Renal pelvis (tissue), 12 donors: ENCODE data around the gene TYW1. TPM values are rescaled to one million over a fixed set of nuclear protein-coding genes. Genes with fewer than 3 reads are reported as not detected.
"Not testable (repeated sequence)": the region's sequence is repeated elsewhere in the genome, so short reads cannot be mapped to it uniquely, and the experiment has no call there.

ENCODE experiments used
- DNase-seq: peaks from one replicate; pipeline ENCODE4 v3.0.0-alpha.2; 2013
- long read RNA-seq, 16 experiments: transcript quantifications; one replicate each; lab custom pipeline, GENCODE V29; 2026
- polyA plus RNA-seq, 3 donors: library from polyadenylated mRNA; unstranded; fragments of 120-200 nt; gene quantifications; one replicate each; pipeline ENCODE4 v1.2.1, GENCODE V29; 2013; ENCODE audit not compliant: insufficient read length in 3 of 3

The TYW1 gene, protein sequence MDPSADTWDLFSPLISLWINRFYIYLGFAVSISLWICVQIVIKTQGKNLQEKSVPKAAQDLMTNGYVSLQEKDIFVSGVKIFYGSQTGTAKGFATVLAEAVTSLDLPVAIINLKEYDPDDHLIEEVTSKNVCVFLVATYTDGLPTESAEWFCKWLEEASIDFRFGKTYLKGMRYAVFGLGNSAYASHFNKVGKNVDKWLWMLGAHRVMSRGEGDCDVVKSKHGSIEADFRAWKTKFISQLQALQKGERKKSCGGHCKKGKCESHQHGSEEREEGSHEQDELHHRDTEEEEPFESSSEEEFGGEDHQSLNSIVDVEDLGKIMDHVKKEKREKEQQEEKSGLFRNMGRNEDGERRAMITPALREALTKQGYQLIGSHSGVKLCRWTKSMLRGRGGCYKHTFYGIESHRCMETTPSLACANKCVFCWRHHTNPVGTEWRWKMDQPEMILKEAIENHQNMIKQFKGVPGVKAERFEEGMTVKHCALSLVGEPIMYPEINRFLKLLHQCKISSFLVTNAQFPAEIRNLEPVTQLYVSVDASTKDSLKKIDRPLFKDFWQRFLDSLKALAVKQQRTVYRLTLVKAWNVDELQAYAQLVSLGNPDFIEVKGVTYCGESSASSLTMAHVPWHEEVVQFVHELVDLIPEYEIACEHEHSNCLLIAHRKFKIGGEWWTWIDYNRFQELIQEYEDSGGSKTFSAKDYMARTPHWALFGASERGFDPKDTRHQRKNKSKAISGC
- 10 to 100 TPM; 22.4 to 28.7 (median 23.2) TPM for polyA plus RNA-seq
- long read RNA-seq, donor 1, partial matches to known transcripts, result 0 of 1 reads
- long read RNA-seq, donor 1, other reads (novel, unspliced or antisense), result 0 of 1 reads
- long read RNA-seq, donor 2, partial matches to known transcripts, result 5 of 6 reads
- long read RNA-seq, donor 2, other reads (novel, unspliced or antisense), result 0 of 6 reads
- long read RNA-seq, donor 3, partial matches to known transcripts, result 73 of 135 reads
- long read RNA-seq, donor 3, other reads (novel, unspliced or antisense), result 62 of 135 reads
- long read RNA-seq, donor 4, partial matches to known transcripts, result 0 of 4 reads
- long read RNA-seq, donor 4, other reads (novel, unspliced or antisense), result 0 of 4 reads
- long read RNA-seq, donor 5, partial matches to known transcripts, result 0 of 1 reads
- long read RNA-seq, donor 5, other reads (novel, unspliced or antisense), result 0 of 1 reads
- long read RNA-seq, donor 6, partial matches to known transcripts, result 125 of 208 reads
- long read RNA-seq, donor 6, other reads (novel, unspliced or antisense), result 79 of 208 reads
- long read RNA-seq, donor 7, partial matches to known transcripts, result 7 of 7 reads
- long read RNA-seq, donor 7, other reads (novel, unspliced or antisense), result 0 of 7 reads
- long read RNA-seq, donor 8, partial matches to known transcripts, result 6 of 26 reads
- long read RNA-seq, donor 8, other reads (novel, unspliced or antisense), result 20 of 26 reads
- long read RNA-seq, donor 9, transcript TYW1-201 (16 exons, 3,348 nt), result major isoform, 5 of 6 reads
- long read RNA-seq, donor 9, partial matches to known transcripts, result 0 of 6 reads
- long read RNA-seq, donor 9, other reads (novel, unspliced or antisense), result 0 of 6 reads
- long read RNA-seq, donor 10, partial matches to known transcripts, result 0 of 2 reads
- long read RNA-seq, donor 10, other reads (novel, unspliced or antisense), result 0 of 2 reads
- long read RNA-seq, donor 11, partial matches to known transcripts, result 6 of 7 reads
- long read RNA-seq, donor 11, other reads (novel, unspliced or antisense), result 0 of 7 reads
- long read RNA-seq, donor 12, partial matches to known transcripts, result 5 of 9 reads
- long read RNA-seq, donor 12, other reads (novel, unspliced or antisense), result 0 of 9 reads
- long read RNA-seq, donor 13, result 0 reads
- long read RNA-seq, donor 14, result 0 reads
- long read RNA-seq, donor 15, partial matches to known transcripts, result 223 of 362 reads
- long read RNA-seq, donor 15, other reads (novel, unspliced or antisense), result 139 of 362 reads
- long read RNA-seq, donor 16, partial matches to known transcripts, result 5 of 8 reads
- long read RNA-seq, donor 16, other reads (novel, unspliced or antisense), result 0 of 8 reads

DNA sequence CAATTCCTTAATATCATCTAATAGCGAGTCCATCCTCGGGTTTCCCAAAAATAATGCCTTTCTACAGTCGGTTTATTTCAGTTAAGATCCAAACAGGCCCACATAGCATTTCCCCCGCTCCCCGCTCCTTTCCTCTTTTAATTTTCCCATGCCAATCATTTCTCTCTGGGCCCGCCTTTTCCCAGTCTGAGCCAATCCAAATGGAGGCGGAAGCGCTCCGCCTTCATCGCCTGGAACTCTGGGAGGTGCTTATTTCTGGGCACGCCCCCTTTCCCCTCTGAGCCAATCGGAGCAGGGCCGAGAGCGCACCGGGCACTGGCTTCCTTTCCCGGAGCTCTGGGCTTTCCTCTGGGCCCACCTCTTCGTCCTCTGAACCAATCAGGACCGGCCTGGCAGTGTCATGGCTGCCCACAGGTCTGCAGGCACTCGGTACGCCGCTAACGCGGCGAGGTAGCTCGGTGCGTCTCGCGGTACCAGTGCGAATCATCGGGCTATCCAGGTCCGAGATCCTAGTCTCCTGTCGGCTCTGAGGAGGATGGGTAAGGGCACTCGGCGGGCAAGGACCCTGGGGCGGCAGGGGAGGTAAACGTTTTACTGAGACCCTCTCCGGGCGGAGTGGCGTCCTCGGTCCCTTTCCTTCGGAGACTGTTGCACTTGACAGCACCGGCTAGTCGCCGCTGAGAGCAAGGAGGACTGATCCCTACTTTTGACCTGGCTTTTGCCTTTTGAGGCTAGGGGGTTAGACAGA lies at the start of gene TYW1:
TYW1 (plus strand) TSS at position 390 of the 748 bp plus-strand sequence; CDS start at position 536, 146 bp downstream.
- peak; percentile 97 for DNase-seq

DNA sequence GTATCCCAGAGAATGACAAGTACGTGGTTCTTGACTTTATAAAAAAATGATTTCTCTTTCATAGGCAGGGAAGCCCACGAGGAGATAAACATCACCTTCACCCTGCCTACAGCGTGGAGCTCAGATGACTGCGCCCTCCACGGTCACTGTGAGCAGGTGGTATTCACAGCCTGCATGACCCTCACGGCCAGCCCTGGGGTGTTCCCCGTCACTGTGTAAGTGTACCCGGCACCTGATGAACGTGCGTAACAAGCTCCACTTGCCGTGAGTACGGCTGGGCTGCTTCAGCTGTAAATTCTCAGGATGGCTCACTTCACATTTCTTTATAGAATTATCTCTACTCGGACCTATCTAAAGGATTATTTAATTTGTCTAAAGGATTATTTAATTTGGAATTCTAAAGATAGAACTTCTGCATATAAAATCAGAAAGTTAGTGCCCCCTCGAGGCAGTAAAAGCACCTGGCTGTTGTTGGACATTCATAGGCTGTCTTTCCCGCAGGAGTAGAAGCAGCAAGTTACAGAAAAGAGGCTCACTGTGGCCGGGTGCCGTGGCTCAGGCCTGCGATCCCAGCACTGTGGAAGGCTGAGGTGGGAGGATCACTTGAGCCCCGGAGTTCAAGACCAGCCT lies 48.0 kb upstream of the TYW1 start:
- DNase-seq, result no peak

DNA sequence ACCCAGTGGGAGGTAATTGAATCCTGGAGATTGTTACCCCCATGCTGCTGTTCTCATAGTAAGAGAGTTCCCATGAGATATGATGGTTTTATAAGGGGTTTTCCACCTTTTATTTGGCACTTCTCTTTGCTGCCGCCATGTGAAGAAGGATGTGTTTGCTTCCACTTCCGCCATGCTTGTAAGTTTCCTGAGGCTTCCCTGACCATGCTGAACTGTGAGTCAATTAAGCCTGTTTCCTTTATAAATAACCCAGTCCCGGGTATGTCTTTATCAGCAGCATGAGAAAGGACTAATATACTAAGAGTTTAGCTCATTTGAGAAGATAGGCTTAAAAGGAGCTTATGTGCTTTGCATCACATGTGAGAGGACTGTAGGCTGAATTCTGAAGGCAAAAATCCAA lies 46.3 kb upstream of the TYW1 start:
- no peak for DNase-seq

DNA sequence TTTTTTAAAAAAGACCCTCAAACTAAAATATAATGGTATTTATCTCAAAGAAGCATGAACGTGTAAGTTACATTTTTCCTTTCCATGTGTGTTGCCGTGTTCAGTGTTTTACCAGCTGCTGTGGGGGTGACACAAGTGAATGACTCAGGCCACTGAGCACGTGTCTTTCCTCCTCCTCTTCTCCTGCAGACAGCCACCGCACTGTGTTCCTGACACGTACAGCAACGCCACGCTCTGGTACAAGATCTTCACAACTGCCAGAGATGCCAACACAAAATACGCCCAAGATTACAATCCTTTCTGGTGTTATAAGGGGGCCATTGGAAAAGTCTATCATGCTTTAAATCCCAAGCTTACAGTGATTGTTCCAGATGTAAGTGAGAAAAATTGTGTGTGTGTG lies 45.9 kb upstream of the TYW1 start:
- no peak for DNase-seq

DNA sequence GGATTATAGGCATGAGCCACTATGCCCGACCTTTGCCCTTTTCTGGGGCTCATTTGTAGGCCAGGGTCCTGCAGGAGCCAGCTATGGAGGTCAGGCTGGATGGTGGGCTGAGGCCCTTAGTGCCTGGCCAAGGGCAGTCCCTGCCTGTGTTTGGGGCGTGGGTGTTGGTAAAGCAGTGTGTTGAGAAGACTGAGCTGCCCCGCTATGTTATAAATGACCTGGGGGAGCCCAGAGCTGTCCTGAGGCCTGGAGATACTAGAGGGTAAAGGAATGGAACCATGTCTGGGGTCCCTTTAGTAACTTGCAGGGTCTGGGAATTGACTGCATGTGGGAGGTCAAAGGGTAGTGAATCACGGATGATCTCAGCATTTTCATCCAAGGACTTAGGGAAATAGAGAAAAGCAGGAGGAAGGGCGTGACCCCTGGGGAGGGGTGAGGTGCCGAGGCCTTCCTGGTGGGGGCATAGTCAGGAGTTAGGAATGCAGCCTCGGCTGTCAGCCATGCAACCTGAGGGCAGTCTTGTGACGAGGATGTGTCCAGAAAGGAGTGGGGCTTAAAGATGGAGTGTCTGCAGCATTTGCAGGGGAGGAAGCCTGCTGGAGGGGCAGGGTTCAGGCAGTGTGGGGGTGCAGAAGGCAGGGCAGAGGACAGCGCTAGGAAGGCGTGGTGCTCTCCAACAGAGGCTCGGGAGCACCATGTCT lies 44.1 kb upstream of the TYW1 start:
- no peak for DNase-seq

DNA sequence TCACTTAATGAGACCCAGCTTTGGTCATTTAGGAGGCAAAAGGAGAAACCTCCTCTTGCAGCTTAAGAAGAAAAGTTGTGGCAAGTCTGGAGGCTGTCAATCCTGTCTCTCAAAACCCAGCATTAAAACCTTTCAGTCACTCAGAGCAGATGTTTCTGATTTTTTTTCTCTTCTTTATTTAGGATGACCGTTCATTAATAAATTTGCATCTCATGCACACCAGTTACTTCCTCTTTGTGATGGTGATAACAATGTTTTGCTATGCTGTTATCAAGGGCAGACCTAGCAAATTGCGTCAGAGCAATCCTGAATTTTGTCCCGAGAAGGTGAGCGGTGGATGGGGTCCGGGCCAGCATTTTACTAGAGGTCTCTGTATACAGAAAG lies 43.6 kb upstream of the TYW1 start:
- DNase-seq, result no peak

DNA sequence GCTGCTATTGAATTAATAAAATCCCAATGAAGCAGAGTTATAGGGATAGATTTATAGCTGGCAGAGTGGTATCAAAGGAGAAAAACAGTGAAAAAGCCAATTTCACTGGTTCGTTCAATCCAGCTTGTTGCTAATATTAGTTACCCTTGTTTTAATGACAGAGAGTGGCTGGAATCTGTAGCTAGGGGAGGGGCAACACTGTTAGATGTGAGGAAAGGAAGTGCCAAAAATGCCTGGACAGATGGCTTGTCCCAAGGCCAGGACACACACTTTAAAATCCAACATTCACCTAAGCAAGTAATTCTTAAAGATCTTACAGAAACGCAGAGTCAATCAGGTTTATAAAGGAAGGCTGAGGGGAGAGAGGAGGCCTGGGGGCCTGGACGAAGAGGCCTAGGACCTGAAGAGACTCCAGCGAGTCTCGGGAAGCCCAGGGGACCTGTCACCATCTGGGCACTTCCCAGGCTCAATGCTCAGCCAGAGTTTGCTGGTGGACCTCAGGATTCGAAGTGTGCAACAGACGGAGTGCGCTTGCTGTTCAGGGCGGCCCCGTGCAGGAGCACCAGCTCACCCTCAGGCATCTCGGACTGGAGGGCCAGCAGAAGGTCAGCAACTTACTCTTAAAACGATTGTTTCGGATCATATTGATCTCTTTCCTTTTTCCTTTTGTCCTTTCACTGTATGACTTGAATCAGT lies 38.9 kb upstream of the TYW1 start:
- DNase-seq, result no peak

DNA sequence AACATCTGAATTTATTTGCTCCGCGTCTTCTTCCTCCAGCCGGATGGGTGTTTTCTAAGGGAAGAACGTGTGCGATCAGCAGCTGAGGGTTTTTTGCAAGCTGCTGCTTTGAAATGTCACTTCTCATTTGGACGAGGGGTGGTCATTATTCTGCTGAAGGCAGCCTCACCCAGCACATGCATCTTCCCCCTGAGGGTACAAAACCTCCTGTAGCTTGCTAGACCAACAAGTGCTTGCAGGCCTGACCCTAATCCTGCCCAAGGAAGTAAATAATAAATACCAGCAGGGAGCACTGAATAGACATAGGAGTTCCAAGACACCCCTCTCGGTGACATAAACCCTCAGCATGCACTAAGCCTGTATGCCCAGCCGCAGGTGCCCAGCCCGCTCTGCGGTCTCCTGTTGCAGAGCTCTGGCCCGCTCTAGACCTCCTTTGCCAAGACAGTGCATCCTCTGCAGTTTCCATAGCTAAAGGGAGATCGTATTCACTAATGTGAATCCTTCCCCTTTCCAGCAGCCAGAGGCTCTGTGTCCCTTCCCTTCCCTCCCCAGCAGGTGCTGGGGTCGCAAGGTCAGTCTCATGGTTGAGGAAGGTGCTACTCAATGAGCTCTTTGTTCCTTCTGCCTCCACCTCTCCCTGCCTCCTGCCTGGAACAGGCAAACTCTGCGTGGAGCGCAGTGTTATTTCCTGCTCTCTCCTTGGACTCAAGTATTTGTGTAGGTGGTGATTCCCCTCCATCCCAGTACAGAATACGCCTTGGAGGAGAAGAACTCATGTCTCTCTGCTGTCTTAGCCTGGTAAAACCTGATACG lies 37.9 kb upstream of the TYW1 start:
- DNase-seq, result no peak

DNA sequence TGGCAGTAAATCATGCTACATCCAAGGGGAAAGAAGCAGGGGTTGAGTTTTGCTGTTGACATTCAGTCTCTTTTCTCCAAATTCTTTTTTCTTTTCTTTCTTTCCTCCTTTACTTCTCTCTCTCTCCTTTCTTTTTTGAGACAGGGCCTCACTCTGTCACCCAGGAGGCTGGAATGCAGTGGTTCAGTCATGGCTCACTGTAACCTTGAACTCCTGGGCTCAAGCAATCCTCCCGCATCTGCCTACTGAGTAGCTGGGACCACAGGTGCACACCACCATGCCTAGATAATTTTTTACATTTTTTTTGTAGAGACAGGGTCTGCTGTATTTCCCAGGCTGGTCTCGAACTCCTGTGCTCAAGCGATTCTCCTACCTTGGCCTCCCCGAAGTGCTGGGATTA lies 36.4 kb upstream of the TYW1 start:
- DNase-seq, result no peak

DNA sequence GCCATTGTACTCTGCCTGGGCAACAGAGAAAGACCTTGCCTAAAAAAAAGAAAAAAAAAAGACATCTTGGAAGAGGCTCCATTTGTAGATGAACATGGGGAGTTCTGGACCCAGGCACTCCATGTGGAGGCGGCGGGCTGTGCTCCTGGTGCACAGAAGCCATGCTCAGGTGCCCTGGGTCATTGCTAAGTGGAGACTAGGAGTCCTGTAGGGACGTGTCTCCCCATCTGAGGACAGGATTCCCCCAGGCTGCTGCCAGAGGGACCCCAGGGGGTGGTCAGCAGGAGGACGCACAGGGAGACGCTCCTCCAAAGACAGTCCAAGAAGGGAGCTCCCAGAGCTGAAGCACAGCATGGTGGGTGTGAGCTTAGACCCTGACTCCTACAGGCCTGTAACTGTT lies 35.5 kb upstream of the TYW1 start:
- no peak for DNase-seq

DNA sequence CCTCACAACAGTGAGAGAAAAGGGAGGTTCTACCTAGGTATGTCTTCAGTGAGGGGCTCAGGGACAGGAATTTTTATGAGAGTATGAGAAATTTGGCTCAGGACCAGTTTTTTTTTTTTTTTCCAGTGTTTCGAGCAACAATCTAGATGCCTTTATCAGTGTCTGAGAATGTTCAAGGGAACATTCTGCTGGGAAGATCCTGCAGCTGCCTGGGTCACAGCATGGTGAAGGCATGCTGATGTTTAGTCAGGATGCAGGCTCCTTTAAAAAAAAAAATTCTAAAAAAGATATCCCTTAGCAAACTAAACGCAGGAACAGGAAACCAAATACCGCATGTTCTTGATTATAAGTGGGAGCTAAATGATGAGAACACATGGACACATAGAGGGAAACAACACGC lies 32.2 kb upstream of the TYW1 start:
- DNase-seq, result no peak

DNA sequence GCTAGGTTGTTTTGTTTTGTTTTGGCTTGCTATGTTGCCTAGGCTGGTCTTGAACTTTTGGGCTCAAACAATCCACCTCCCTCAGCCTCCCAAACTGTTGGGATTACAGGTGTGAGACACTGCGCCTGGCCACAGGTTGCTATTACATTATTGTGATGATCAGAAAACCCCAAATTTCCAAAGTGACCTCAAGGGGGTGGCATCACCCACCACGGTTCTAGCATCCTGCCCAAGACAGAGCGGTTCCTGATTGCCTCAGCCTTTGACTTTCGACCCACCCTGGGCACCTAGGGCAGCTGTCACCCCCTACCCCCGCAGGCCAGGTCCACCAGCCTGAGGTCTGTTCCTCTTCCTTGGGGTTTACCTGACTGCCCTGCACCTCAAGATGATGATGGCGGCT lies 29.6 kb upstream of the TYW1 start:
- no peak for DNase-seq

DNA sequence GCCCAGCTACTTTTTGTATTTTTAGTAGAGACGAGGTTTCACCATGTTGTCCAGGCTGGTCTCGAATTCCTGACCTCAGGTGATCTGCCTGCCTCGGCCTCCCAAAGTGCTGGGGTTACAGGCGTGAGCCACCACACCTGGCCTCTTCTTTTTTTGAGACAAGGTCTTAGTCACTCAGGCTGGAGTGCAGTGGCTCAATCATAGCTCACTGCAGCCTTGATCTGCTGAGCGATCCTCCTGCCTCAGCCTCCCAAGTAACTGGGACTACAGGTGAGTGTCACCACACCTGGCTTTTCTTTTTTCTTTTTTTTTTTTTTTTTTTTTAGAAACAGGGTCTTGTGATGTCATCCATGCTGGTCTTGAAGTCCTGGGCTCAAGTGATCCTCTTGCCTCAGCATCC lies 27.6 kb upstream of the TYW1 start:
- DNase-seq, result not testable (repeated sequence)

DNA sequence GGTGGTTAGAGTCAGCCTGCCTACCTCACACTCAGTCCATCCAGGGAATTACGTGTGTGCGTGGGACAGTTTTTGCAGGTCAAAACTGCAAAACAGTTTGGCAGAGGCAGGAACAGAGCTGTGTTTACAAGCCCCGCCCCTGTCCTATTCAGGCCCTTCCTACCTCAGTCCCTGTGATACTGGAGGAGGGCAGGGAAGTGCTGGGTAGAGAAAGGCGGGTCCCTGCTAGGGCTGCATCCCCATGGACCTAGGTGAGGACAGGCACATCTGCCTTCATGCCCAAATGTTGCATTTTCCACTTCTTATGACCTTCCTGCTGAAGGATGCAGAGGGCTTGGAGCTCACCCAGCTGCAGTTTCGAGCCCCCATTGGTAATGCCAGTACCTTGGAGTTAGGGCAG lies 26.3 kb upstream of the TYW1 start:
- no peak for DNase-seq

DNA sequence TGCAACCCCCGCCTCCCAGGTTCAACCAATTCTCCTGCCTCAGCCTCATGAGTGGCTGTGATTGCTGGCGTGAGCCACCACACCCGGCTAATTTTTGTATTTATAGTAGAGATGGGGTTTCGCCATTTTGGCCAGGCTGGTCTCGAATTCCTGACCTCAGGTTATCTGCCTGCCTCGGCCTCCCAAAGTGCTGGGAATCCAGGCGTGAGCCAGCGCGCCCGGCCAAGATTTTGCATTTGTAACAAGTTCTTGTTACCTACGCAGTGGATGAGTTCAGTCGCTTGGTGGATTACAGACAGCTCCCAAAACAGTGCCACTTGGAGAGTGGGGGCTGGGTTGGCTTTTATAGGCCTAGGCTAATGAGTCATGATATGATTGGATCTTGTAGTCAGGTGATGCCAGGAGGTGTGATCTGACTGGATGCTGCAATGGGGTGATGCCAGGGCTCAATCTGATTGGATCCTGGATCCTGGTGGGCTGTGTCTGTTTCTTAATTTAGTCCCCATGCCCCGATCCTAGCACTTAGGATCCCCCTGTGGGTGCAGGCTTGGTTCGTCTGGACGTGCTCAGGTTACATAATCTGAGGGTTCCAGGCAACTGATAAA lies 21.5 kb upstream of the TYW1 start:
- no peak for DNase-seq

DNA sequence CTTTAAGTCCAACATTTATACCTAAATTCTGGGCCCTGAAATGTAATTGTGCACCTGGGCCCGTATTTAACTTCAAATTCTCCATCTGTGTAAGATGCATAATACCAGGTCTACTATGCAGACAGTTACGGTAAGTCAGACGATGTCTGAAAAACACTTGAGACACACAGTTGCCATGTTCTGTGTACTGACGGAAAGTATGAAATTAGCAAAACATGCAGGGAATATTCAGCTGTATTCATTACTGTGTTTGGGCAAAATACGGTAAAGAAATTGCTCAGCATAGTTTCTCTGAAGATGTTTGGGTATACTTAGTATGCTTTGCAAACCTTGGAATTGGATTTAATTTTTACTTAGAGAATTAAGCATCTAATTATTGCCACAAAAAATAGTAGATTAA lies 18.3 kb upstream of the TYW1 start:
- not testable (repeated sequence) for DNase-seq

DNA sequence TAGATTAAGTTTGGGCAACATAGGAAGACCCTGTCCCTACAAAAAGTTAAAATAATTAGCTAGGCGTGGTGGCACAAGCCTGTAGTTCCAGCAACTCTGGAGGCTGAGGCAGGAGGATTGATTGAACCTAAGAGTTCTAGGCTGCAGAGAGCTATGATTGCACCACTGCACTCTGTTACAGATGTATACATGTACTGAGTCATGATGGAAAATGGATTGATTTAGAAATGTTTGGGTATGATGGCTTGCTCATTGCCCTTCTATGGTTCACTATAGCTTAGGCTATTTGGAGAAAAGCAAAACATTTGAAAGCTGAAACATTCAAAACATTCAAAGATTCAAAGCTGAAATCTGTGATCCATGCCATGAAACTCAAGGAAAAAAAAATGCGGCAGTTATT lies 17.6 kb upstream of the TYW1 start:
- not testable (repeated sequence) for DNase-seq
